HG03196 (cell line): ENCODE results near the gene MTHFD1L.

Experiments used
- ATAC-seq: cut with Tn5 transposase; IDR thresholded peaks from one replicate; pipeline ENCODE4 v1.9.1; 2021; ENCODE audit not compliant: unreplicated experiment

Gene MTHFD1L

GRCh38 chr6:150897400-150897943 lies 32.0 kb downstream of the MTHFD1L start:
- peak; percentile 42 for ATAC-seq

GRCh38 chr6:150898399-150899170 lies 33.1 kb downstream of the MTHFD1L start:
- no peak for ATAC-seq

- ATAC-seq = no peak
Measured at GRCh38 chr6:150899231-150899630, 33.7 kb downstream of the MTHFD1L start.

- ATAC-seq = no peak
Measured at GRCh38 chr6:150900049-150900448, 34.5 kb downstream of the MTHFD1L start.

GRCh38 chr6:150902142-150902776 lies 36.8 kb downstream of the MTHFD1L start:
- no peak for ATAC-seq

- ATAC-seq = no peak
Measured at GRCh38 chr6:150905769-150906168, 40.3 kb downstream of the MTHFD1L start.

GRCh38 chr6:150906641-150907326 lies 41.3 kb downstream of the MTHFD1L start:
- no peak for ATAC-seq

GRCh38 chr6:150907383-150907782 lies 41.9 kb downstream of the MTHFD1L start:
- no peak for ATAC-seq

- ATAC-seq = no peak
Measured at GRCh38 chr6:150908901-150909300, 43.4 kb downstream of the MTHFD1L start.

GRCh38 chr6:150910561-150910960 lies 45.1 kb downstream of the MTHFD1L start:
- no peak for ATAC-seq

- no peak for ATAC-seq
Measured at GRCh38 chr6:150914372-150914771, 48.9 kb downstream of the MTHFD1L start.

GRCh38 chr6:150915131-150915879 lies 49.8 kb downstream of the MTHFD1L start:
- ATAC-seq = no peak

GRCh38 chr6:150915880-150916265 lies 50.4 kb downstream of the MTHFD1L start:
- no peak for ATAC-seq

GRCh38 chr6:150919938-150920337 lies 54.4 kb downstream of the MTHFD1L start:
- no peak for ATAC-seq

- no peak for ATAC-seq
Measured at GRCh38 chr6:150922137-150922536, 56.6 kb downstream of the MTHFD1L start.

- ATAC-seq = no peak
Measured at GRCh38 chr6:150924808-150925589, 59.5 kb downstream of the MTHFD1L start.

- ATAC-seq = no peak
Measured at GRCh38 chr6:150925590-150925928, 60.1 kb downstream of the MTHFD1L start.

GRCh38 chr6:150925976-150926375 lies 60.5 kb downstream of the MTHFD1L start:
- ATAC-seq = no peak

- ATAC-seq = no peak
Measured at GRCh38 chr6:150928882-150929281, 63.4 kb downstream of the MTHFD1L start.

- ATAC-seq = no peak
Measured at GRCh38 chr6:150929416-150929815, 63.9 kb downstream of the MTHFD1L start.
